ENCODE results near the gene SCUBE2. TPM values are rescaled to one million over a fixed set of nuclear protein-coding genes. Genes with fewer than 3 reads are reported as not detected.
"Not testable (repeated sequence)": the region's sequence is repeated elsewhere in the genome, so short reads cannot be mapped to it uniquely, and the experiment has no call there.

SCUBE2 gene
- total RNA-seq, 1 donor: 1.8 TPM

DNA sequence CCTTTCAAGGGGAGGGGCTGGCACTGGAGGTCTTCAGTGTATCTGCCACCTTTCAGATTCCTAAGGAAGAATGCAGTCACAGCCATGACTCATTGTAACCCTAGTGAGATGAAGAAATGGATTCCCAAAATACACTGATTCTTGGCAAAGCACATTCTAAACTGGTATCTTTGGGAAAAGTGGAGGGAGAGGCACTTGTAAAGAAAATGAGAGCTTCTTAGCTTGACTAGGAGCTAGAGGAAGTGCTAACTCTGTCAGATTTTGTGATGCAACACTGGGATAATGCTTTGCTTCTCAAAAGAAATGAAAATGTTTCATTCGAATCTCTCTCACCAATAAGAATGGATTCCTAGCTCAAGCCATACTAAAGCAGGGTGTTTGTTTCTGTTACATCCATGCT, 101.9 kb downstream of the SCUBE2 start:
- Histone ChIP-seq H3K9me3 (ENCODE audit: low read depth, low read length) (no peaks in the 10 kb centered on the region), H3K27me3 (ENCODE audit: insufficient read depth, low read length) (no peaks in the 10 kb centered on the region), H3K27ac (ENCODE audit: low read depth, low read length) (peak overlapping the region; percentile 54), H3K4me3 (ENCODE audit: insufficient read depth, low read length) (peak overlapping the region; percentile 12), H3K79me2 (ENCODE audit: insufficient read depth, low read length) (no peaks in the 10 kb centered on the region), H4K20me1 (ENCODE audit: insufficient read depth, low read length) (no peaks in the 10 kb centered on the region), H3K36me3 (ENCODE audit: insufficient read depth, low read length) (no peaks in the 10 kb centered on the region), H3K4me2 (ENCODE audit: insufficient read depth, low read length) (peak overlapping the region; percentile 59), H3K4me1 (ENCODE audit: insufficient read depth, low read length) (peaks cover 17% of the 10 kb centered on the region), H2AFZ (ENCODE audit: low read length) (peak overlapping the region; percentile 80)
- TF ChIP-seq, protein P1, sequence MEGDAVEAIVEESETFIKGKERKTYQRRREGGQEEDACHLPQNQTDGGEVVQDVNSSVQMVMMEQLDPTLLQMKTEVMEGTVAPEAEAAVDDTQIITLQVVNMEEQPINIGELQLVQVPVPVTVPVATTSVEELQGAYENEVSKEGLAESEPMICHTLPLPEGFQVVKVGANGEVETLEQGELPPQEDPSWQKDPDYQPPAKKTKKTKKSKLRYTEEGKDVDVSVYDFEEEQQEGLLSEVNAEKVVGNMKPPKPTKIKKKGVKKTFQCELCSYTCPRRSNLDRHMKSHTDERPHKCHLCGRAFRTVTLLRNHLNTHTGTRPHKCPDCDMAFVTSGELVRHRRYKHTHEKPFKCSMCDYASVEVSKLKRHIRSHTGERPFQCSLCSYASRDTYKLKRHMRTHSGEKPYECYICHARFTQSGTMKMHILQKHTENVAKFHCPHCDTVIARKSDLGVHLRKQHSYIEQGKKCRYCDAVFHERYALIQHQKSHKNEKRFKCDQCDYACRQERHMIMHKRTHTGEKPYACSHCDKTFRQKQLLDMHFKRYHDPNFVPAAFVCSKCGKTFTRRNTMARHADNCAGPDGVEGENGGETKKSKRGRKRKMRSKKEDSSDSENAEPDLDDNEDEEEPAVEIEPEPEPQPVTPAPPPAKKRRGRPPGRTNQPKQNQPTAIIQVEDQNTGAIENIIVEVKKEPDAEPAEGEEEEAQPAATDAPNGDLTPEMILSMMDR (IDR thresholded peaks at IDR 0.05; ENCODE audit: extremely low read depth, low read depth, low read length): no peak
- no peak for DNase-seq (ENCODE audit: insufficient read length, low spot score, missing footprints)

- Histone ChIP-seq H3K4me3 (ENCODE audit: insufficient read depth, low read length) (peak overlapping the region; percentile 15), H3K79me2 (ENCODE audit: insufficient read depth, low read length) (no peaks in the 10 kb centered on the region), H2AFZ (ENCODE audit: low read length) (peak overlapping the region; percentile 42), H3K27ac (ENCODE audit: low read depth, low read length) (peak overlapping the region; percentile 54), H3K9me3 (ENCODE audit: low read depth, low read length) (no peaks in the 10 kb centered on the region), H3K27me3 (ENCODE audit: insufficient read depth, low read length) (no peaks in the 10 kb centered on the region), H4K20me1 (ENCODE audit: insufficient read depth, low read length) (no peaks in the 10 kb centered on the region), H3K4me1 (ENCODE audit: insufficient read depth, low read length) (peaks cover 17% of the 10 kb centered on the region), H3K36me3 (ENCODE audit: insufficient read depth, low read length) (no peaks in the 10 kb centered on the region), H3K4me2 (ENCODE audit: insufficient read depth, low read length) (peak overlapping the region; percentile 59)
- DNase-seq (ENCODE audit: insufficient read length, low spot score, missing footprints): no peak
- TF ChIP-seq, protein P1 (IDR thresholded peaks at IDR 0.05; ENCODE audit: extremely low read depth, low read depth, low read length): no peak
These were observed 102.8 kb downstream of the SCUBE2 start for GRCh38 chr11:8988329-8989234.

DNA sequence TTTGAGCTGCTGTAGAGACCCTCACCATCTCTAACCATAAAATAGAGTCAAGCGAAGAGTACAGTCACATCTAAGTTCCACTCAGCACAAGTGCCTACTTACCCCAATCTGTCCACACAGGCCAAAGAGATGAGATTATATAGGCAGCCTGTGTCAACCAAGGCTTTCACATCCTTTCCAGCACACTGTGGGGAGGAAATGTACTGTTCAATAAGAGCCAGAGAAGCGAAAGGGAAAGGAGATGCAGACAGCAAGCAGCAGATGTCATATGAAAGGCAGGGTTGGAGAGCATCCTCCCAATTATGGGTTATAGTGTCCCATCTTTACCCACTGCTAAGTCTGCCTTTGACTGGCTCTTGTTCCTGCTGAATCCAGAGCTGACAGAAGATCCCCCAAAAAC, 104.0 kb downstream of the SCUBE2 start:
- Histone ChIP-seq H3K27me3 (ENCODE audit: insufficient read depth, low read length) (no peaks in the 10 kb centered on the region), H3K79me2 (ENCODE audit: insufficient read depth, low read length) (no peaks in the 10 kb centered on the region), H3K9me3 (ENCODE audit: low read depth, low read length) (no peaks in the 10 kb centered on the region), H3K27ac (ENCODE audit: low read depth, low read length) (no peak overlapping the region), H4K20me1 (ENCODE audit: insufficient read depth, low read length) (no peaks in the 10 kb centered on the region), H3K4me3 (ENCODE audit: insufficient read depth, low read length) (no peak overlapping the region), H3K4me2 (ENCODE audit: insufficient read depth, low read length) (no peak overlapping the region), H3K36me3 (ENCODE audit: insufficient read depth, low read length) (no peaks in the 10 kb centered on the region), H2AFZ (ENCODE audit: low read length) (no peak overlapping the region), H3K4me1 (ENCODE audit: insufficient read depth, low read length) (peaks cover 17% of the 10 kb centered on the region)
- DNase-seq (ENCODE audit: insufficient read length, low spot score, missing footprints): no peak
- TF ChIP-seq, protein P1 (IDR thresholded peaks at IDR 0.05; ENCODE audit: extremely low read depth, low read depth, low read length): no peak

- H3K79me2 ChIP-seq (ENCODE audit: insufficient read depth, low read length); H3K27me3 ChIP-seq (ENCODE audit: insufficient read depth, low read length); H3K4me2 ChIP-seq (ENCODE audit: insufficient read depth, low read length); H3K9me3 ChIP-seq (ENCODE audit: low read depth, low read length); H3K4me3 ChIP-seq (ENCODE audit: insufficient read depth, low read length); H4K20me1 ChIP-seq (ENCODE audit: insufficient read depth, low read length); DNase-seq (ENCODE audit: insufficient read length, low spot score, missing footprints); H2AFZ ChIP-seq (ENCODE audit: low read length); H3K36me3 ChIP-seq (ENCODE audit: insufficient read depth, low read length); H3K27ac ChIP-seq (ENCODE audit: low read depth, low read length): not testable (repeated sequence)
- H3K4me1 ChIP-seq (ENCODE audit: insufficient read depth, low read length): peaks cover 17% of the 10 kb centered on the region
These were observed 104.6 kb downstream of the SCUBE2 start for GRCh38 chr11:8986772-8987171.

All from osteoblast (primary cell).